G401 (cell line): ENCODE results near the gene FBXO47. TPM values are rescaled to one million over a fixed set of nuclear protein-coding genes. Genes with fewer than 3 reads are reported as not detected.
A peak's percentile ranks its signal among the peaks of the same experiment; 100 is the strongest.
"Not testable (repeated sequence)": the region's sequence is repeated elsewhere in the genome, so short reads cannot be mapped to it uniquely, and the experiment has no call there.

Experiments
- DNase-seq: peaks from one replicate; pipeline ENCODE4 v3.0.0-alpha.2; 2015; ENCODE audit warnings: low spot score
- in situ Hi-C: cut with HindIII; loops from 2 replicates; pipeline ENCODE4 v1.10.0; 2016; ENCODE audit warnings: low sequenced_read_pairs, mixed read lengths
- total RNA-seq: library from RNA; depleted of rRNA; stranded (reverse); fragments of >200 nt; shearing (Covaris generic); gene quantifications from 2 replicates; pipeline ENCODE4 v1.2.3, GENCODE V29; 2014

The FBXO47 gene
- total RNA-seq, 1 experiment from 2014 or later, result not detected

DNA sequence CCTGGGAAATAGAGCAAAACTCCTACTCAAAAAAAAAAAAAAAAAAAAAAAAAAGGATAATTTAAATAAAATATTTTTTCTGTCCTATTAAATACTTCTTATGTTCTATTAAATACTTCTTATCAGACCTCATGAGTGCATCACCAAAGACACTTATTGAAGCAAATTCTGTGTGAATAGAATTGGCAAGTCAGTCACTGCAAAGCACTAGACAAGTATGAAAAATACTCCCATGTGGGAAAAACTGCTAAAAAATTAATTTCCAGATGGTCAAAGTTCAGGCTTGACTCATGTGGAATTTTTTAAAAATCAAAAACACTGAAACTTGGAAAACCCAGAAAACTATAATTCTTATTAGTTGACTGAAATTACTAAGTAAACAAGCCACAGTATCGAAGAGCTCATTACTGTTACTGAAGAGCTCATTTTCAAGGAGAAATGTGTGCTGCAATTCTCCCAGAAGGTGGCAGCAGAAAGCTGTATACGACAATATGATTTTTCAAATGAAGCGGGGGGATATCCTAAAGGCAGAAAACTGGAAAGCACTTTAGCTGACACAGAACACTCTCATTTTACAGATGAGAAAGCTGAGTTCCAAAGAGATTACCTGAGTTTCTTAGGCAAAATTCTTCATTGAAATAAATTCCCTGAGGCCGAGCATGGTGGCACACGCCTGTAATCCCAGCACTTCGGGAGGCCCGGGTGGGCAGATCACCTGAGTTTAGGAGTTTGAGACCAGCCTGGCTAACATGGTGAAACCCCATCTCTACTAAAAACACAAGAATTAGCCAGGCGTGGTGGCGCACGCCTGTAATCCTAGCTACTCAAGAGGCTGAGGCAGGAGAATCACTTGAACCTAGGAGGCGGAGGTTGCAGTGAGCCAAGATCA, 15.9 kb upstream of the FBXO47 start:
- in situ Hi-C loops, result no loop called here

DNA sequence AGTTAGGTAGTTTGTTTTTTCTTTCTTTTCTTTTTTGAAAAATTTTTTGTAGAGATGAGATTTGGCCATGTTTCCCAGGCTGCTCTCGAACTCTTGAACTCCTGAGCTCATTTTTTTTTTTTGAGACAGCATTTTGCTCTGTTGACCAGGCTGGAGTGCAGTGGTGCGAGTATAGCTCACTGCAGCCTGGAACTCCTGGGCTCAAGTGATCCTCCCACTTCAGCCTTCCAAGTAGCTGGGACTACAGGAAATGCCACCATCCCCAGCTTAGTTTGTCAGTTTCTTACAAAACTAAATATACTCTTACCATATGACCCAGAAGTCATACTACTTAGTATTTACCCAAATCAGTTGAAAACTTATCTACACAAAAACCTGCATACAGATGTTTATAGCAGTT, 14.4 kb upstream of the FBXO47 start:
- DNase-seq, result no peak
- in situ Hi-C loops, result no loop called here

More for the DNA sequence above, 15.9 kb upstream of the FBXO47 start:
- DNase-seq, result peak; percentile 83

DNA sequence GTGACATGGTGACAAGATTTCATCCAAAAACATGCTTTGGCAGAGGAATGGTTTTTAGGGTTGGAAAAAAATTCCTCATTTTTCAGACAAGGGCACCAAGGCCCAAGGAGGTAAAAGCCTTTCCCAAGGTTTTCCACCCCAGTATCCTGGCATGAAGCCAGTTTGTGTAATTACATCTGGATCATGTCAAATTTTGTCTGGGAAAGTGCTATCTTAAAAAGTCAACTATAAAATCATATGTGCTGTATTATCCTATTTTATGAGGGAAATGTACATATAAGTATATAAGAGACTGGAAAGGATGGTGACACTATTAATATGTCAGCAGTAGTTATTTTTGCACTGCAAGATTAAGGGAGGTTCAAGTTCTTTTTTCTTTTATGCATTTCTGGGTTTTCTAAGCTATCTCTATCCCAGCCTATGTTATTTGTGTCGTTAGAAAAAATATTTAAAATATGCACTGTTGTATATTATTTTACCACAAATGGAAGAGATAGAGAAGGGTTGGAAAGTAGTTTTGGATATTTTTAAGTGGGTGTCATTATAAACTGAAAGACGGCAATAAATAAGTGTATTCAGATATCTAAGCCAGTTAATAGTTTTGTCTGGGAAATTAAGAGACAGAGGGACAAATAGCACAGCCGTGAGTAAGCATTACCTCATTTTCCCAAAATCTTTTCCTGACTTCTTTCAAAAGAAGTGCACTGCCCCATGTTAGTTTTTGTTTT, 13.5 kb upstream of the FBXO47 start:
- no peak for DNase-seq
- in situ Hi-C loops, result no loop called here

DNA sequence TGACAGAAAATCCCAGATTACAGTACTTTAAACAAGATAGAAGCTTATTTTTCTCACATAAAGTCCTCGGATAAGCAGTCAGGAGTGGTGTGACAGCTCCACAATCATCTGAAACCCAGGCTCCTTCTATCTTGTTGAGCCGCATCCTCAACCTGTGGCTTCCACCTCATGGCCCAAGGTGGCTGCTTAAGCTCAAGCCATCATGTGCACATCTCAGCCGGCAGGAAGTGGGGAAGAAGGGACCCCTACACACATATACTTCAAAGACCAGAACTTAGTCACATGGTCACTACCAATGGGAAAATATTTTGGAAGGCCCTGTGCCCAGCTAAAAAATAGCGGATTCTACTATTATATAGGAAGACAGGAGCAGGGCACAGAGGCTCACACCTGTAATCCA, 11.0 kb upstream of the FBXO47 start:
- in situ Hi-C loops, result no loop called here
- DNase-seq, result no peak

DNA sequence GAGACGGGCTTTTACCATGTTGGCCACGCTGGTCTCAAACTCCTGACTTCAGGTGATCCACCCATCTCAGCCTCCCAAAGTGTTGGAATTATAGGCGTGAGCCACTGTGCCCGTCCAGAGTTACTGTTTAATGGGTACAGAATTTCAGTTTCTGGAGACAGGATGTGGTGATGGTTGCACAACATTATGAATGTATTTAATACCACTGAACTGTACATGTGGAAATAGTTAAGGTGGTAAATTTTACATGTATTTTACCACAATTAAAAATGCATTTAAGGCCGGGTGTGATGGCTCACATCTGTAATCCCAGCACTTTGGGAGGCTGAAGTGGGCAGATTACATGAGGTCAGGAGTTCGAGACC, 9.0 kb upstream of the FBXO47 start:
- in situ Hi-C loops, DNase-seq: not testable (repeated sequence)

DNA sequence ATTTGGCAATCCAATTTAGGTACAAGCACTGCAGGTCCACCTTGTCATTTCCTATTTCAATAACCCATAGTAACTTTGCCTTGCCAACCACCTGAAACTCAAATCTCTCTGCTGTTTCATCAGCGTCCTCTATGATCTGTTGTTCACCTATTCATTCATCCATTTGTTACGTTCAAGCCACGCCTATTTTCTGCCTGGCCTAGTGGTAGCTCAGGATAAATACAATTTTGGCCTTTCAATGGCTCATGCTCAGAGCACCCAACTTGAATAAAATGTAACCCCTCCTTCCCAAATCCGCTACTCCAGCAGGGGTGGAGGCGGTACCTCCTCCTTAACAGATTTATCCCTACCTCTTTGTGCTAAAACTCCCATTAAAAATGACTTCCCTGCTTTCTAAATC, 3.6 kb upstream of the FBXO47 start:
- in situ Hi-C loops, result no loop called here
- no peak for DNase-seq

DNA sequence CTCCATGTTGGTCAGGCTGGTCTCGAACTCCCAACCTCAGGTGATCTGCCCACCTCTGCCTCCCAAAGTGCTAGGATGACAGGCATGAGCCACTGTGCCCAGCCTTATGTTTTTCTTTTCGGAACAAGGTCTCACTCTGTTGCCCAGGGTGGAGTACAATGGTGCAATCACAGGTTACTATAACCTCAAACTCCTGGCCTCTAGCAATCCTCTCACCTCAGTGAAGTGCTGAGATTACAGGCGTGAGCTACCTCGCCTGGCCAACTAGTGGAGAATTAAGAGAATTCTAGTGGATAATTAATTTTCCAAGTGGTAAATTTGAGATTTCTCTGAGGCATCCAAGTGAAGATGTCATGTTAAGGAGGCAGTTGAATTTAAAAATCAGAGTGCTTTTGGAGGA, 2.9 kb upstream of the FBXO47 start:
- no peak for DNase-seq
- in situ Hi-C loops, result no loop called here

DNA sequence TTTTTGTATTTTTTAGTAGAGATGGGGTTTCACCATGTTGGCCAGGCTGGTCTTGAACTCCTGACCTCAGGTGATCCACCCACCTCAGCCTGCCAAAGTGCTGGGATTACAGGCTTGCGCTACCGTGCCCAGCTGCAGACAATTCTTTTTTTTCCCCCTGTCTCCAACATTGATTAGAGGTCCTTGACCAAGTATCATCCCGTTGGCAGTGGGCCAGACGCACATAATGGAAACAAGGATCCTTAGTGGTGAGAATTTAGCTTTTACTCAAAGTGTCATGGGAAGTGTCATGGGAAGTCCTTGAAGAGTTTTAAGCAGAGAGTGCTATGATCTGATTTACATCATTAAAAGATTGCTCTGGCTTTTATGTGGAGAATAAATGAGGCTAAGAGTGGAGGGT, 2.1 kb upstream of the FBXO47 start:
- DNase-seq, result no peak
- in situ Hi-C loops, result no loop called here

DNA sequence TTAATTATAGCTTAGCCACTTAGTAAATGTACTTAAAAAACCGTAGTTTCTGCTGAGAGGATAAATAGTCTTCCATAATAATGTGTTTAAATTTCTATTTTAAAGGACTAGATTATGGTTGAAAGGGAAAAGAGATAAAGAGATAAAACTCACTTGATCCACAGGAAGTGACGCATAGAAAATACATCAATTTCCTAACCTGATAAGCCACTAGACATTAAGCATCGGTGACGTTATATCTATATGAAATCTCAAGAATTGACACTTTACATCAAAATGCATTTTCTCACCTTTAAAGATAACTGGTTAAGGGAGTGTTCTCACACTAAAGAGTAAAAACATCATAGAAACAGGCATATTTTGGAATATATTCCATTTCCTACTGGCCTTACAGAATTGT, 5.8 kb downstream of the FBXO47 start:
- in situ Hi-C loops, result no loop called here
- DNase-seq, result no peak

DNA sequence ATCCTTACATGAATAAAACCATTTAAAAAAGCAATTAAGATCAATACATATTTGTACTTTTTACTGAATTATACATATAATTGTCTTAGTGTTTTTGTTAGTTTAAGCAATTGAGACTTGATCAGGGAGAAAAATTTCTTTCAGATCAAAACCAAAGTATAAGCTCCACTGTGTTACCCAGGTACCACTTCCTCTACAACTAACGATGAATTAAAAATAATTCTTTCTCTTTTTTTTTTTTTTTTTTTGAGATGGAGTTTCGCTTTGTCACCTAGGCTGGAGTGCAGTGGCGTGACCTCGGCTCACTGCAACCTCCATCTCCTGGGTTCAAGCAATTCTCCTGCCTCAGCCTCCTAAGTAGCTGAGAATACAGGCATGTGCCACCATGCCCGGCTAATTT, 6.8 kb downstream of the FBXO47 start:
- DNase-seq, result no peak

DNA sequence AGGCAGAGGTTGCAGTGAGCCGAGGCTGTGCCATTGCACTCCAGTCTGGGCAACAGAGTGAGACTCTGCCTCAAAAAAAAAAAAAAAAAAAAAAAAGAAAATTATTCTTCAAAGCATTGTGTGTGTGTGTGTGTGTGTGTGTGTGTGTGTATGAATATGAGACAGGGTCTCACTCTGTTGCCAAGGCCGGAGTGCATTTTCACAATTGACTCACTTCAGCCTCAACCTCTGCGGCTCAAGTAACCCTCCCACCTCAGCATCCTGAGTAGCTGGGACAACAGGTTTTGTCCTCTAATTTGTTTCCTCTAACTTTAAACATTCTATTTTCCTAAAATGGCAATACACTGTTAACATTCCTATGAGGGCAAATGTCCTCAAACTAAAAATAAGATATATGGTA, 7.7 kb downstream of the FBXO47 start:
- DNase-seq, result no peak
- in situ Hi-C loops, result no loop called here

More for the DNA sequence above, 6.8 kb downstream of the FBXO47 start:
- in situ Hi-C loops, result no loop called here

DNA sequence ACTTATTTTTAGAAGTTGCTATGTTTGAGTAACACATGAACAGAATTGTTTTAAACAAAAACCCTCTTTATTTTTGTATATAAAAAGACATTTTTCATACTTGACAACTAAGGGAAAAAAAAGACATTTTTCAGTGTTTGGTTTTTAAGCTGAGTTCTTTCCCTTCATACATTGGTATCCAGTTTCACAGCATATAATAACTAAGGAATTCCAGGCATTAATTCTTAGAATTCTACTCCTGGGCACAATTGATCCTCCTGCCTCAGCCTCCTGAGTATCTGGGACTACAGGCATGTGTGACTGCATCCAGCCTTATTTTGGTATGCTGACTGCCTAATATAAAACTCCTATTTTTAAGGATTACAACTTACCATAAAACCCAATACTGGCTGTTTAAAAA, 8.4 kb downstream of the FBXO47 start:
- in situ Hi-C loops, result no loop called here
- DNase-seq, result no peak

DNA sequence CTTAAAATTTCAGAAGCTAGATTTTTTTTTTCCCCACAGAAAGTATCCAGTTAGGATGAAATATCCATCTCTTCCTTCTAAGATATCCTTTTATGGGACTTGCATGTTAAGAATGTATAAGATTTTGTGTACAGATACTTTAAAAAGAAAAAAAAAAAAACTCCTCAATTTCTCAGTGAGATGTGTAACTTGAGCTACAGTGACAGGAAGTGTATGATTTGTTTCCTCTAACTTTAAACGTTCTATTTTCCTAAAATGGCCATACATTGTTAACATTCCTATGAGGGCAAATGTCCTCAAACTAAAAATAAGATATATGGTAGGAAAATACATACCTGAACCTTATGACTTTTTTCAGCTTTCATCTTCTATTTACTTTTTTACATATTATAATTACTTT, 8.9 kb downstream of the FBXO47 start:
- no peak for DNase-seq
- in situ Hi-C loops, result no loop called here

DNA sequence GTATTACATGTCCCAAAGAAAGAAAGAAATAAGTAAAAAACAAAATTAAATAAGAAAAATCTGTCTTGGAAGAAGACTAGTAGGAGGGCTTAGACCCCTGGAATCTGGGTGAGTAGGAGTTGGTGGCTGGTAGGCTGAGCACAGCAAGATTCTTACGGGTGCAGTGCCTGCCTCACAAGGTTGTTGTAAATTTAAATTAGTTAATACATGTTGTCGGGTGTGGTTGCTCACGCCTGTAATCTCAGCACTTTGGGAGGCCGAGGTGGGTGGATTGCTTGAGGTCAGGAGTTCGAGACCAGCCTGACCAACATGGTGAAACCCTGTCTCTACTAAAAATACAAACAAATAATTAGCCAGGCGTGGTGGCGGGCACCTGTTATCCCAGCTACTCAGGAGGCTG, 13.4 kb downstream of the FBXO47 start:
- DNase-seq, in situ Hi-C loops: not testable (repeated sequence)

DNA sequence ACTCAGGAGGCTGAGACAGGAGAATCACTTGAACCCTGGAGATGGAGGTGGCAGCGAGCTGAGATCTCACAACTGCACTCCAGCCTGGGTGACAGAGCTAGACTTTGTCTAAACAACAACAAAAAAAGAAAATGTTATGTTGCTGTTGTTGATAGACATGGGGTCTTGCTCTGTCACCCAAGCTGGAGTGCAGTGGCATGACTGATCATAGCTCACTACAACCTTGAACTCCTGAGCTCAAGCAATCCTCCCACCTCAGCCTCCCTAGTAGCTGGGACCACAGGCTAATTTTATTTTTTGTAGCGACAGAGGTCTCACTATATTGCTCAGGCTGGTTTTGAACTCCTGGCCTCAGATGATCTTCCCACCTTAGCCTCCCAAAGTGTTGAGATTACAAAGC, 20.0 kb downstream of the FBXO47 start:
- DNase-seq, result no peak
- in situ Hi-C loops, result no loop called here

DNA sequence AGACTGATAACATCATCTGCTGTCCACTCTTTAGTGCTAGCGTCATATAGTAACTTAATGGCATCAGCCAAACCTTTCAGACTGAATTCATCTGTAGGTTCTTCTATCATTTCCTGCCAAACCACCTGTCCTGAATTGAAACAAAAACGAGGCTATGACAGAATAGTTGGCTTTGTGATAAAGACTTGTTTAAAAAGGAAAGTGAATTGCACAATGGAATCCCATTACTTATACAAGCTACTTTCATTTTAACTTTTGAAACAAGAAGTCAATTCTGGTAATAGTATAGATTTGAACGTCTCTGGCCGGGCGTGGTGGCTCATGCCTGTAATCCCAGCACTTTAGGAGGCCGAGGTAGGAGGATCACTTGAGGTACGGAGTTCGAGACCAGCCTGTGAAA, 23.6 kb downstream of the FBXO47 start:
- no peak for DNase-seq
- in situ Hi-C loops, result no loop called here

DNA sequence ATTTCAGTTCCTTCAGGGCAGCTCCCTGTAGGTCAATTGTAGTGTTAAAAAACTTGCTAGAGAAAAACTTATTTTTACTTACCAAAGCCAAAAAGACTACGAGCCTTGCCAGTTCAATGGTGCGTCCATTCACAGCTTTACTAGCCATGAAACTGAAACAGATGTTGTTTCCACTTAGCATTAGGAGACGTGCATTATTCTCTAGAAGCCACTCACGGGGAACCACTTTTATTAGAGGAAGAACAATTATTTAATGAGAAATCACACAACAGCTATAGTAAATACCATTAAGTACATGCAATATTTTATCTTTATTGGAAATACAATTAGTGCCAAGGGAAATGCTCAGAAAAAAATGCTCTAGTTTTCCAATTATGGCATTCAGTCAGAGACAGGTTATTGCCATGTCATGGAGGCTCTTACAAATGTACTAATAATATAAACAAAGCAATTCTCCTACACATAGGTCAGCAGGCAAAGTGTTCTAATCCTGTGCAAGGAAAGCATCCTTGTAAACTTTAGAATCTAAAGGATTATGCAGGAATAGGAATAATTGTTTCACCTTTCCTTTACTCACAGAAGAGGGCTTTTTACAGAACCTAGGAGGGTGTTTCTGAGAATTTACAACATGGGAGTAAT, 24.4 kb downstream of the FBXO47 start:
- DNase-seq, result no peak
- in situ Hi-C loops, result no loop called here

DNA sequence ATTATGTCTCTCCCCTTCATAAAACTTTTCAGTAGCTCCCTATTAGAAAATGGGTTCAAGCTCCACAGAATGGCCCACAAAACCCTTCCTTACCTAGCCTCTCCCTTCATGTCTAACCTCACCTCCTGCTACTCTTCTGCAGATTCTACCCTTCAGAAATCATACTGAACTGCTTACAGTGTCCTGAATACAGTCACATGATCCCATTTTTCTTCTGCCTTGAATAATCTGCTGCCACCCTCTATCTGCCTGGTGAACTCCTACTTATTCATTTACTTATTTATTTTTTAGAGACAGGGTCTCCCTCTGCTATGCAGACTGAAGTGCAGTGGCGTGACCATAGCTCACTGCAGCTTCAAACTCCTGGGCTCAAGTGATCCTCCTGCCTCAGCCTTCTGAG, 26.8 kb downstream of the FBXO47 start:
- DNase-seq, result no peak
- in situ Hi-C loops, result no loop called here

DNA sequence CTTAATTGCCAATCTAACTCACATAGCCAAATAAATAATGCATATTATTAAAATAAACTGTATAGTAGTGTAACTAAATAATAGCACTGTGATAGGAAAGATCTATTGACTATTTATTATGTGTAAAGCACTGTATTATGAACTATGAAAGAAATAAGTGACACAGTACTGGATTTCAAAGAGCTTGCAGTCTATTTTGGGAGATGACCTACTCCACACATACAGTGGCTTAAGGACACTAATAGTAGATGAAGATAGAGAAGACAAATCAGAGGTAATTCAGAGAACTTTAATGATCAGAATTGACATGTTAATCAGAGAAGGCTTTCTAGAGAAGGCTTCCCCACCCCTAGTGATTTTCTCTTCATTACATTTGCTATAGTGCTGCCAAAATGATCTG, 27.2 kb downstream of the FBXO47 start:
- no peak for DNase-seq
- in situ Hi-C loops, result no loop called here

DNA sequence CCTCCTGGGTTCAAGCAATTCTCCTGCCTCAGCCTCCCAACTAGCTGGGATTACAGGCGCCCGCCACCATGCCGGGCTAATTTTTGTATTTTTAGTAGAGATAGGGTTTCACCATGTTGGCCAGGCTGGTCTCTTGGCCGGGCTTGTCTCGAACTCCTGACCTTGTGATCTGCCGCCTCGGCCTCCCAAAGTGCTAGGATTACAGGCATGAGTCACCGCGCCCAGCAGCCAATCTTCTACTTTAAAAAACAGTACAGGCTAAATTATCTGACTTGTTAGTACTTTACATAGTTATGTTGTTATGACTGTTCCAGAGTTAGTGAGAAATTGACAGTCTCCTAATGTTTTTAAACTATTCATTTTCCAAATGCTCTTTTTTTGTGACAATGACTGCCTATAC, 33.2 kb downstream of the FBXO47 start:
- DNase-seq, in situ Hi-C loops: not testable (repeated sequence)
